Heart right ventricle (tissue), 16 donors: ENCODE data around the gene ASXL1. TPM values are rescaled to one million over a fixed set of nuclear protein-coding genes. Genes with fewer than 3 reads are reported as not detected.
"Not testable (repeated sequence)": the region's sequence is repeated elsewhere in the genome, so short reads cannot be mapped to it uniquely, and the experiment has no call there.

Experiments
- ATAC-seq, 8 donors: fragments of 200-7000 bp; cut with Tn5 transposase; one replicate each; pipeline ENCODE4 v1.9.1; 2020; ENCODE audit warnings: mild to moderate bottlenecking in 8 of 8, moderate library complexity in 8 of 8, moderate number of reproducible peaks in 1 of 8
- DNase-seq, 2 donors: peaks; one replicate each; pipeline ENCODE4 v3.0.0-alpha.2; 2020
- H3K27ac ChIP-seq, 10 donors: fragments of 200-600 bp; sonication (generic) in 2 of 10; one replicate each; pipeline versions ENCODE4 v1.5.0 to v1.8.0; 2020 to 2022; ENCODE audit warnings: mild to moderate bottlenecking in 3 of 10
- H3K27me3 ChIP-seq, 7 donors: fragments of 200-600 bp; one replicate each; pipeline ENCODE4 v1.8.0; 2021 to 2022; ENCODE audit warnings: mild to moderate bottlenecking in 2 of 7
- H3K36me3 ChIP-seq, 9 donors: fragments of 200-600 bp; sonication (generic) in 1 of 9; one replicate each; pipeline versions ENCODE4 v1.5.0 to v1.8.0; 2020 to 2022; ENCODE audit warnings: mild to moderate bottlenecking in 2 of 9
- H3K4me1 ChIP-seq, 9 donors: fragments of 200-600 bp; sonication (generic) in 1 of 9; one replicate each; pipeline versions ENCODE4 v1.5.0 to v1.8.0; 2020 to 2022; ENCODE audit warnings: mild to moderate bottlenecking in 4 of 9
- H3K4me3 ChIP-seq, 10 donors: fragments of 200-600 bp; sonication (generic) in 2 of 10; one replicate each; pipeline versions ENCODE4 v1.5.0 to v1.8.0; 2020 to 2022; ENCODE audit warnings: mild to moderate bottlenecking in 7 of 10, moderate library complexity in 2 of 10
- H3K9me3 ChIP-seq, 11 donors: fragments of 200-600 bp in 10 of 11; sonication (generic) in 2 of 11; one replicate each; pipeline versions ENCODE4 v1.5.0 to v1.8.0; 2013 to 2022; ENCODE audit warnings: mild to moderate bottlenecking in 2 of 11, control low read depth in 1 of 11, moderate library complexity in 1 of 11
- whole genome bisulfite sequencing, 2 donors: extraction: QIAGEN DNeasy Blood & Tissue Kit; methylation state at CpG; one replicate each; pipeline ENCODE4 v1.1.7; 2013; ENCODE audit warnings: inconsistent platforms in 1 of 2; 5-methylcytosine and 5-hydroxymethylcytosine counted together
- intact Hi-C, 10 donors: fragments of 100-400 bp; cut with DNase I; formaldehyde crosslinking; loops; one replicate each; pipeline versions ENCODE4 v1.11.1 to v1.14.2; 2022
- polyA plus RNA-seq, 2 donors: library from polyadenylated mRNA; stranded (reverse); fragments of 200-250 nt; gene quantifications; one replicate each; pipeline ENCODE4 v1.2.3, GENCODE V29; 2013
- total RNA-seq, 10 donors: library from RNA; stranded (reverse); fragmentation: NEBNext Ultra II Directional in 3 of 10; extraction: Animal tissue kit (Norgen Biotek cat#: 25700) in 3 of 10; gene quantifications; one replicate each; pipeline versions ENCODE4 v1.2.1 to v1.2.4, GENCODE V29; 2021 to 2023
- TF ChIP-seq, protein P1 (sequence below), 9 donors: fragments of 200-600 bp; sonication (generic) in 2 of 9; IDR thresholded peaks; one replicate each; pipeline versions ENCODE4 v1.5.0 to v1.8.0; 2021 to 2022; ENCODE audit warnings: antibody characterized with exemption in 9 of 9, mild to moderate bottlenecking in 5 of 9, moderate library complexity in 1 of 9
- donor health status: Arrhythmogenic right ventricular cardiomyopathy.
- donor health status: ischemic (EF 13 %, LVEDD 7.1; RV severe dilation, severe dysfunction).
- donor health status: healthy with polysubstance abuse.
- donor health status: DM: no; HTN: yes; CAD: no.
- donor health status: DM: no; HTN: no; CAD: no.
- donor health status: ischemic (EF 25% LVEDD 6.9; RV normal size, moderate dysfunction).
- donor health status: ischemic (EF 25% LVEDD 5.7; RV mildly dilated, moderate dysfunction).
- donor health status: healthy.
- donor health status: DM: yes; HTN: yes; CAD: no.
- donor health status: Ischemic cardiomyopathy.
- donor health status: ischemic (EF 35%, LVEDD 5.7; RV mildly dilated, moderate dysfunction).
- donor health status: nonischemic (EF 11% LVEDD 7.7; RV severe dilation, severe dysfunction).
- donor health status: DM: yes; HTN: yes; CAD: no.
- donor health status: PGD.
- donor health status: ischemic (EF 29% LVEDD 5.4; RV normal size, mild dysfunction).
- donor health status: nonischemic (EF 23%, LVEDD 6.1; RV moderate dilation, normal function).

ASXL1 gene
- total and polyA plus RNA-seq, 12 donors = 10.0 to 39.4 (median 28.2) TPM

DNA sequence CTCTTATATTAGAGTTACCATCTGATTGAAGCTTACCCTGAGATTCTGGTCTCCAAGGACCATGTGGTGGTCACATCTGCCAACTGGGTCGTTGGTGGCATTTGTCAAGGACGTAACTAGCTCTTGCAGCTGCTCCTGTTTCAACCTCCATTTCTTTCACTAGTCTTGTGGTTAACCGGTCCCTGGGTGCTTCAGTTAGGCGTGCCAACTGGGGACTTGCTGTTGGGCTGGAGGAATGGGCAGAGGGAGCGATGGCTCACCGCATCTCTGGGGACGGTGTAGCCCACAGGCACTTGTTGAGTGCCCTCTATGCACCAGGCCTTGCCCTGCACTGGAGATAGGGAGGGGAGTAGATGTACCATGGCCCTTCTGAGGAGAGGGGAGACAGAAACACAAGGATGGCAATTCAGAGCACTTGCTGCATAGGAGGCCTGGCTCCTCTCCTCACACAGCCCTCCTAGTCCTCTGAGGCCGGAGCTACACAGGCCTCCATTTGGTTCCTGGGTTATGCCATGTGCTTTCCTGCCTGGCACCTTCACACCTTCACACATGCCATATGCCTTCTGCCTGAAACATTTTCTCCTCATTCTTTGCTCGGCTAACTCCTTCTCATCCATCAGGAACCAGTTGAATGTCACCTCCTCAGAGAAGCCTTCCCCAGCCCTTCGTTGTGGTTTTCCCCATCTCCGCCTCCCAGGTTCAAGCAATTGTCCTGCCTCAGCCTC is 20.0 kb upstream of the ASXL1 start:
- Histone ChIP-seq H3K4me3 (no peak overlapping the region), H3K9me3 (no peaks in the 10 kb centered on the region), H3K36me3 (peaks cover 0 to 3% (median 0%) of the 10 kb centered on the region in 9 donors), H3K27me3 (no peaks in the 10 kb centered on the region), H3K4me1 (peaks cover 0 to 35% (median 24%) of the 10 kb centered on the region in 9 donors), H3K27ac (no peak overlapping the region)
- intact Hi-C loops = loop anchor here in 6 of 10 donors (5.0 to 10.0 kb wide), 4 partner anchors 133 to 317 kb away; partner anchors contain the start of genes PLAGL2 (in 2 of the 6) and POFUT1 (in 2 of the 6)
- WGBS, 2 donors = 94% methylated on average over 11 of the region's 11 CpGs
- DNase-seq (no peak), ATAC-seq (peak in 1 of 8 donors; percentile 16)
- TF ChIP-seq, protein P1, sequence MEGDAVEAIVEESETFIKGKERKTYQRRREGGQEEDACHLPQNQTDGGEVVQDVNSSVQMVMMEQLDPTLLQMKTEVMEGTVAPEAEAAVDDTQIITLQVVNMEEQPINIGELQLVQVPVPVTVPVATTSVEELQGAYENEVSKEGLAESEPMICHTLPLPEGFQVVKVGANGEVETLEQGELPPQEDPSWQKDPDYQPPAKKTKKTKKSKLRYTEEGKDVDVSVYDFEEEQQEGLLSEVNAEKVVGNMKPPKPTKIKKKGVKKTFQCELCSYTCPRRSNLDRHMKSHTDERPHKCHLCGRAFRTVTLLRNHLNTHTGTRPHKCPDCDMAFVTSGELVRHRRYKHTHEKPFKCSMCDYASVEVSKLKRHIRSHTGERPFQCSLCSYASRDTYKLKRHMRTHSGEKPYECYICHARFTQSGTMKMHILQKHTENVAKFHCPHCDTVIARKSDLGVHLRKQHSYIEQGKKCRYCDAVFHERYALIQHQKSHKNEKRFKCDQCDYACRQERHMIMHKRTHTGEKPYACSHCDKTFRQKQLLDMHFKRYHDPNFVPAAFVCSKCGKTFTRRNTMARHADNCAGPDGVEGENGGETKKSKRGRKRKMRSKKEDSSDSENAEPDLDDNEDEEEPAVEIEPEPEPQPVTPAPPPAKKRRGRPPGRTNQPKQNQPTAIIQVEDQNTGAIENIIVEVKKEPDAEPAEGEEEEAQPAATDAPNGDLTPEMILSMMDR (IDR thresholded peaks at IDR 0.05) = no peak

DNA sequence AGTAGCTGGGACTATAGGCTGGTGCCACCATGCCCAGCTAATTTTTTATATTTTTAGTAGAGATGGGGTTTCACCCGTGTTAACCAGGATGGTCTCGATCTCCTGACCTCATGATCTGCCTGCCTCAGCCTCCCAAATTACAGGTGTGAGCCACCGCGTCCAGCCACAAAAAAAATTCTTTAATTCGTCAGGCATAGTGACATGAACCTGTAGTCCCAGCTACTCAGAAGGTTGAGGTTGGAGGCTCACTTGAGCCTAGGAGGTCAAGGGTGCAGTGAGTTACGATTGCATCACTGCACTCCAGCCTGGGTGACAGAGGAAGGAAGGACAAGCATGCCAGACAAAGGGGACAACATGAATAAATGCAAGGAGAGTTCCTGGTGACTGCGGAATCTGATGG is 19.5 kb upstream of the ASXL1 start:
- Histone ChIP-seq H3K4me1 (peaks cover 0 to 29% (median 19%) of the 10 kb centered on the region in 9 donors), H3K4me3 (no peak overlapping the region), H3K9me3 (no peaks in the 10 kb centered on the region), H3K27me3 (no peaks in the 10 kb centered on the region), H3K27ac (peak overlapping the region in 1 of 10 donors; percentile 10), H3K36me3 (peaks cover 0 to 3% (median 0%) of the 10 kb centered on the region in 9 donors)
- TF ChIP-seq, protein P1 (IDR thresholded peaks at IDR 0.05) = no peak
- WGBS, 2 donors = 88 to 90% methylated on average over 7 of the region's 7 CpGs
- ATAC-seq (no peak), DNase-seq (no peak)
- intact Hi-C loops = loop anchor here in 6 of 10 donors (5.0 to 10.0 kb wide), 4 partner anchors 134 to 316 kb away; partner anchors contain the start of genes PLAGL2 (in 2 of the 6) and POFUT1 (in 2 of the 6)

DNA sequence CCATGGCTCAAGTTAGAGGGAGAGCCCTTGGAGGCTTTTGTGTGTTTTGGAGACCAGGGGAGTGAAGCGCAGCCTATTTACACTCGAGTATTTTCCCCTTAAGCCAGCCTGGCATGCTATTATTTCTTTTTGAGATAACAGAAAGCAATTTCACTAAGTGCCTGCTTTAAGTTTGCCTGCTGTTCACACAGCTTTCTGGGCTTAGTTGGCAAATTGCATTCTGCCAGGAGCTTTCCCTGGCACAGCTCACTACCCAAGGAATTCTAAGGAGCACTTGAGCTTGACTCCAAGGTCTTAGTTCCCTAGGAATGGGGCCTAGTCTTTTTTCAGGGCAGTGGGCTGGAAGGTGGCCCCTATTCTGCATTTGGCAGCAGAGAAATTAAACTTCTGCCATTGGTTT is 19.0 kb upstream of the ASXL1 start:
- no peaks in the 10 kb centered on the region for H3K9me3 ChIP-seq
- H3K4me1 ChIP-seq = peaks cover 0 to 24% (median 14%) of the 10 kb centered on the region in 9 donors
- ATAC-seq (no peak), DNase-seq (no peak)
- no peak overlapping the region for H3K4me3 ChIP-seq
- H3K27ac ChIP-seq = peak overlapping the region in 2 of 10 donors; percentile 4 to 10
- TF ChIP-seq, protein P1 (IDR thresholded peaks at IDR 0.05) = no peak
- 36 to 58% methylated on average over 2 of the region's 2 CpGs for WGBS, 2 donors
- intact Hi-C loops = loop anchor here in 6 of 10 donors (5.0 to 10.0 kb wide), 4 partner anchors 134 to 316 kb away; partner anchors contain the start of genes PLAGL2 (in 2 of the 6) and POFUT1 (in 2 of the 6)
- H3K36me3 ChIP-seq = peaks cover 0 to 3% (median 0%) of the 10 kb centered on the region in 9 donors
- no peaks in the 10 kb centered on the region for H3K27me3 ChIP-seq

DNA sequence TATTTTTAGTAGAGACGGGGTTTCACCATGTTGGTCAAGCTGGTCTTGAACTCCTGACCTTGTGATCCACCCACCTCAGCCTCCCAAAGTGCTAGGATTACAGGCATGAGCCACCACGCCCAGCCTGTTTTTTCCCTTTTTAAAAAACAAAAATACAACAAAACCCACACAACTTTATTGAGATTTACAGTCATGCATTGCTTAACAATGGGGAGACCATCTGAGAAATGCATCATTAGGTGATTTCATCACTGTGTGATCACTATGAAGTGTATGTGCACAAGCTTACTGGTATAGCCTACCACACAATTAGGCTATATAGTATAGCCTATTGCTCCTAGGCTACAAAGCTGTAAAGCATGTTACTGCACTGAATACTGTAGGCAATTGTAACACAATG is 17.1 kb upstream of the ASXL1 start:
- DNase-seq, H3K27me3 ChIP-seq, H3K27ac ChIP-seq, intact Hi-C loops, ATAC-seq, H3K36me3 ChIP-seq, H3K9me3 ChIP-seq, H3K4me3 ChIP-seq: not testable (repeated sequence)
- 95 to 100% methylated on average over 1 to 2 of the region's 2 CpGs for WGBS, 2 donors
- H3K4me1 ChIP-seq = peaks cover 0 to 13% (median 0%) of the 10 kb centered on the region in 9 donors

DNA sequence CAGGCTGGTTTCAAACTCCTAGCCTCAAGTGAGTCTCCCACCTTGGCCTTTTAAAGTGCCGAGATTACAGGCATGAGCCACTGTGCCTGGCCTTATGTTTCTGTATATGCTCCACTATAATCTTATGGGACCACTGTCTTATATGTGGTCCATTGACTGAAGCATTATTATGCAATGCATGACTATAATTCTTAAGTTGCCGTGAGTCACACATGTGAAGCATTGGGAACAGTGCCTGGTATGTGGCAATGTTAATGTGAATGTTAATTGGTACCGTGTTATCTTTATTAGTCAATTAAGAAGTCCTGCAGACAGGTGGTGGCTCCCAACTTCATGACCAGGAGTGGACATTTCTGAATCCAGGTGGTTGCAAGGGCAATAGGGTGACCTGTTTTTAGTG is 14.7 kb upstream of the ASXL1 start:
- intact Hi-C loops = no loop called here
- Histone ChIP-seq H3K36me3 (no peaks in the 10 kb centered on the region), H3K4me1 (peaks cover 0 to 8% (median 0%) of the 10 kb centered on the region in 9 donors), H3K27ac (no peak overlapping the region), H3K27me3 (no peaks in the 10 kb centered on the region), H3K4me3 (no peak overlapping the region), H3K9me3 (no peaks in the 10 kb centered on the region)
- ATAC-seq (no peak), DNase-seq (no peak)
- 89 to 90% methylated on average over 3 of the region's 3 CpGs for WGBS, 2 donors
- TF ChIP-seq, protein P1 (IDR thresholded peaks at IDR 0.05) = no peak
